K562 (cell line): ENCODE results near the gene APOO. TPM values are rescaled to one million over a fixed set of nuclear protein-coding genes. Genes with fewer than 3 reads are reported as not detected.

Experiments
- ELF4 ChIP-seq: fragments of 450-650 bp; formaldehyde crosslinking; IDR thresholded peaks from 2 replicates; pipeline ENCODE4 v1.4.0; 2022; ENCODE audit warnings: missing genetic modification characterization
- HNRNPUL1 ChIP-seq: fragments of 200-400 bp; formaldehyde crosslinking; IDR thresholded peaks from 2 replicates; pipeline ENCODE4 v1.6.1; 2017; ENCODE audit warnings: low read length
- L3MBTL2 ChIP-seq: fragments of 450-650 bp; IDR thresholded peaks from 2 replicates; pipeline ENCODE4 v1.6.1; 2016; ENCODE audit warnings: mild to moderate bottlenecking, moderate library complexity
- SMAD4 ChIP-seq: fragments of 250-450 bp; sonication (Bioruptor Pico); conservative IDR thresholded peaks from 2 replicates; pipeline ENCODE4 v1.8.0; 2021; ENCODE audit warnings: inconsistent platforms, mild to moderate bottlenecking, moderate library complexity
- ZNF584 ChIP-seq: fragments of 200-800 bp; sonication (Bioruptor generic); IDR thresholded peaks from 2 replicates; pipeline ENCODE4 v1.6.1; 2016; ENCODE audit warnings: low read depth, mild to moderate bottlenecking, missing genetic modification characterization, missing compliant biosample characterization
- polyA plus RNA-seq, 8 experiments: library from polyadenylated mRNA; depleted of rRNA in 4 of 8; stranded (reverse) in 5 of 8; unstranded in 3 of 8; fragments of >200 nt; fragmentation: Nextera tagmentation in 2 of 8; fragmentation: Illumina TruSeq in 1 of 8; extraction: Ambion mirVana in 2 of 8; extraction: Trizol in 1 of 8; gene quantifications; 2 replicates each; pipeline versions ENCODE4 v1.2.1 to v1.2.3, GENCODE V29; 2011 to 2014; ENCODE audit warnings: inconsistent platforms in 1 of 8, missing spikeins in 1 of 8
- total RNA-seq, 7 experiments: library from RNA; depleted of rRNA in 6 of 7; stranded (reverse); fragments of >200 nt in 6 of 7; fragmentation: Illumina TruSeq in 2 of 7; extraction: Trizol in 2 of 7; gene quantifications; 2 replicates each; pipeline versions ENCODE4 v1.2.1 to v1.2.3, GENCODE V29; 2011 to 2021; ENCODE audit warnings: low replicate concordance in 1 of 7
- TF ChIP-seq, protein P1 (sequence below): fragments of 450-650 bp; formaldehyde crosslinking; IDR thresholded peaks from 2 replicates; pipeline ENCODE4 v1.4.0; 2020; ENCODE audit warnings: mild to moderate bottlenecking
- TF ChIP-seq, protein P2 (sequence below): IDR thresholded peaks from 2 replicates; pipeline ENCODE4 v1.6.1; 2016; ENCODE audit warnings: missing genetic modification characterization, missing compliant biosample characterization
- TF ChIP-seq, protein P3 (sequence below): fragments of 200-800 bp; sonication (Bioruptor generic); IDR thresholded peaks from 2 replicates; pipeline ENCODE4 v1.6.1; 2016; ENCODE audit warnings: missing genetic modification characterization, missing compliant biosample characterization
- TF ChIP-seq, protein P4 (sequence below): fragments of 250-450 bp; sonication (Bioruptor Pico); IDR thresholded peaks from 2 replicates; pipeline ENCODE4 v1.8.0; 2022; ENCODE audit warnings: inconsistent platforms, mild to moderate bottlenecking, moderate library complexity, borderline replicate concordance
- TF ChIP-seq, protein P5 (sequence below): fragments of 450-650 bp; IDR thresholded peaks from 2 replicates; pipeline ENCODE4 v1.6.1; 2016; ENCODE audit warnings: low read depth

Gene APOO
- total and polyA plus RNA-seq, 9 of the 15 experiments (the other 6 are each of a cell fraction or from before 2014, with no cell fraction given): 37.3 to 76.4 (median 60.8) TPM

DNA sequence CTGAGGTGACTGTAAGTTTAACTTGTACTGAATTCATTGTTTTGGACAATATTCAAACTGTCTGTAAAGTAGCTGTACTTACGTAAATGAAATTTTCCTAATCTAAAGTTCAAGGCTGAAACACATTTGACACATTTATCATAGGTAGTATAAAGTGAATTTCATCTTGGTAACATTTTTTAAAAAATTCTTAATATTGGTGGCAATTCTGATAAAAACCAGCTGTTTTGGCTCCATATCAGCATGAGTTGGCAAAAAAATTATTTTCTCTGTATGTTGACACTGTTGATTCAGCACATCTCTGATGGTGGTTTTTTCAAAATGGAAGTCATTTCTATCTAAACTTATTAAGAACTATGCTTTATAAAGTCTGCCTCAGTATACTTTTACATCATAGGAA, 31.0 kb upstream of the APOO start (continued):
- TF ChIP-seq, protein P1, sequence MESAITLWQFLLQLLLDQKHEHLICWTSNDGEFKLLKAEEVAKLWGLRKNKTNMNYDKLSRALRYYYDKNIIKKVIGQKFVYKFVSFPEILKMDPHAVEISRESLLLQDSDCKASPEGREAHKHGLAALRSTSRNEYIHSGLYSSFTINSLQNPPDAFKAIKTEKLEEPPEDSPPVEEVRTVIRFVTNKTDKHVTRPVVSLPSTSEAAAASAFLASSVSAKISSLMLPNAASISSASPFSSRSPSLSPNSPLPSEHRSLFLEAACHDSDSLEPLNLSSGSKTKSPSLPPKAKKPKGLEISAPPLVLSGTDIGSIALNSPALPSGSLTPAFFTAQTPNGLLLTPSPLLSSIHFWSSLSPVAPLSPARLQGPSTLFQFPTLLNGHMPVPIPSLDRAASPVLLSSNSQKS (CRISPR knock-in tag): no peak
- TF ChIP-seq, protein P2, sequence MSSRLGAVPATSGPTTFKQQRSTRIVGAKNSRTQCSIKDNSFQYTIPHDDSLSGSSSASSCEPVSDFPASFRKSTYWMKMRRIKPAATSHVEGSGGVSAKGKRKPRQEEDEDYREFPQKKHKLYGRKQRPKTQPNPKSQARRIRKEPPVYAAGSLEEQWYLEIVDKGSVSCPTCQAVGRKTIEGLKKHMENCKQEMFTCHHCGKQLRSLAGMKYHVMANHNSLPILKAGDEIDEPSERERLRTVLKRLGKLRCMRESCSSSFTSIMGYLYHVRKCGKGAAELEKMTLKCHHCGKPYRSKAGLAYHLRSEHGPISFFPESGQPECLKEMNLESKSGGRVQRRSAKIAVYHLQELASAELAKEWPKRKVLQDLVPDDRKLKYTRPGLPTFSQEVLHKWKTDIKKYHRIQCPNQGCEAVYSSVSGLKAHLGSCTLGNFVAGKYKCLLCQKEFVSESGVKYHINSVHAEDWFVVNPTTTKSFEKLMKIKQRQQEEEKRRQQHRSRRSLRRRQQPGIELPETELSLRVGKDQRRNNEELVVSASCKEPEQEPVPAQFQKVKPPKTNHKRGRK (tag): no peak
- no peak for TF ChIP-seq SMAD4 (CRISPR knock-in tag)
- TF ChIP-seq, protein P3, sequence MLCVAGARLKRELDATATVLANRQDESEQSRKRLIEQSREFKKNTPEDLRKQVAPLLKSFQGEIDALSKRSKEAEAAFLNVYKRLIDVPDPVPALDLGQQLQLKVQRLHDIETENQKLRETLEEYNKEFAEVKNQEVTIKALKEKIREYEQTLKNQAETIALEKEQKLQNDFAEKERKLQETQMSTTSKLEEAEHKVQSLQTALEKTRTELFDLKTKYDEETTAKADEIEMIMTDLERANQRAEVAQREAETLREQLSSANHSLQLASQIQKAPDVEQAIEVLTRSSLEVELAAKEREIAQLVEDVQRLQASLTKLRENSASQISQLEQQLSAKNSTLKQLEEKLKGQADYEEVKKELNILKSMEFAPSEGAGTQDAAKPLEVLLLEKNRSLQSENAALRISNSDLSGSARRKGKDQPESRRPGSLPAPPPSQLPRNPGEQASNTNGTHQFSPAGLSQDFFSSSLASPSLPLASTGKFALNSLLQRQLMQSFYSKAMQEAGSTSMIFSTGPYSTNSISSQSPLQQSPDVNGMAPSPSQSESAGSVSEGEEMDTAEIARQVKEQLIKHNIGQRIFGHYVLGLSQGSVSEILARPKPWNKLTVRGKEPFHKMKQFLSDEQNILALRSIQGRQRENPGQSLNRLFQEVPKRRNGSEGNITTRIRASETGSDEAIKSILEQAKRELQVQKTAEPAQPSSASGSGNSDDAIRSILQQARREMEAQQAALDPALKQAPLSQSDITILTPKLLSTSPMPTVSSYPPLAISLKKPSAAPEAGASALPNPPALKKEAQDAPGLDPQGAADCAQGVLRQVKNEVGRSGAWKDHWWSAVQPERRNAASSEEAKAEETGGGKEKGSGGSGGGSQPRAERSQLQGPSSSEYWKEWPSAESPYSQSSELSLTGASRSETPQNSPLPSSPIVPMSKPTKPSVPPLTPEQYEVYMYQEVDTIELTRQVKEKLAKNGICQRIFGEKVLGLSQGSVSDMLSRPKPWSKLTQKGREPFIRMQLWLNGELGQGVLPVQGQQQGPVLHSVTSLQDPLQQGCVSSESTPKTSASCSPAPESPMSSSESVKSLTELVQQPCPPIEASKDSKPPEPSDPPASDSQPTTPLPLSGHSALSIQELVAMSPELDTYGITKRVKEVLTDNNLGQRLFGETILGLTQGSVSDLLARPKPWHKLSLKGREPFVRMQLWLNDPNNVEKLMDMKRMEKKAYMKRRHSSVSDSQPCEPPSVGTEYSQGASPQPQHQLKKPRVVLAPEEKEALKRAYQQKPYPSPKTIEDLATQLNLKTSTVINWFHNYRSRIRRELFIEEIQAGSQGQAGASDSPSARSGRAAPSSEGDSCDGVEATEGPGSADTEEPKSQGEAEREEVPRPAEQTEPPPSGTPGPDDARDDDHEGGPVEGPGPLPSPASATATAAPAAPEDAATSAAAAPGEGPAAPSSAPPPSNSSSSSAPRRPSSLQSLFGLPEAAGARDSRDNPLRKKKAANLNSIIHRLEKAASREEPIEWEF (CRISPR knock-in tag): peak; percentile 43; the same call in 1 of the 2 replicates
- no peak for TF ChIP-seq L3MBTL2
- no peak for TF ChIP-seq ZNF584 (CRISPR knock-in tag)
- TF ChIP-seq, protein P4, sequence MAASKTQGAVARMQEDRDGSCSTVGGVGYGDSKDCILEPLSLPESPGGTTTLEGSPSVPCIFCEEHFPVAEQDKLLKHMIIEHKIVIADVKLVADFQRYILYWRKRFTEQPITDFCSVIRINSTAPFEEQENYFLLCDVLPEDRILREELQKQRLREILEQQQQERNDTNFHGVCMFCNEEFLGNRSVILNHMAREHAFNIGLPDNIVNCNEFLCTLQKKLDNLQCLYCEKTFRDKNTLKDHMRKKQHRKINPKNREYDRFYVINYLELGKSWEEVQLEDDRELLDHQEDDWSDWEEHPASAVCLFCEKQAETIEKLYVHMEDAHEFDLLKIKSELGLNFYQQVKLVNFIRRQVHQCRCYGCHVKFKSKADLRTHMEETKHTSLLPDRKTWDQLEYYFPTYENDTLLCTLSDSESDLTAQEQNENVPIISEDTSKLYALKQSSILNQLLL (CRISPR knock-in tag): no peak
- TF ChIP-seq ELF4 (CRISPR knock-in tag): no peak
- no peak for TF ChIP-seq HNRNPUL1
- TF ChIP-seq, protein P5, sequence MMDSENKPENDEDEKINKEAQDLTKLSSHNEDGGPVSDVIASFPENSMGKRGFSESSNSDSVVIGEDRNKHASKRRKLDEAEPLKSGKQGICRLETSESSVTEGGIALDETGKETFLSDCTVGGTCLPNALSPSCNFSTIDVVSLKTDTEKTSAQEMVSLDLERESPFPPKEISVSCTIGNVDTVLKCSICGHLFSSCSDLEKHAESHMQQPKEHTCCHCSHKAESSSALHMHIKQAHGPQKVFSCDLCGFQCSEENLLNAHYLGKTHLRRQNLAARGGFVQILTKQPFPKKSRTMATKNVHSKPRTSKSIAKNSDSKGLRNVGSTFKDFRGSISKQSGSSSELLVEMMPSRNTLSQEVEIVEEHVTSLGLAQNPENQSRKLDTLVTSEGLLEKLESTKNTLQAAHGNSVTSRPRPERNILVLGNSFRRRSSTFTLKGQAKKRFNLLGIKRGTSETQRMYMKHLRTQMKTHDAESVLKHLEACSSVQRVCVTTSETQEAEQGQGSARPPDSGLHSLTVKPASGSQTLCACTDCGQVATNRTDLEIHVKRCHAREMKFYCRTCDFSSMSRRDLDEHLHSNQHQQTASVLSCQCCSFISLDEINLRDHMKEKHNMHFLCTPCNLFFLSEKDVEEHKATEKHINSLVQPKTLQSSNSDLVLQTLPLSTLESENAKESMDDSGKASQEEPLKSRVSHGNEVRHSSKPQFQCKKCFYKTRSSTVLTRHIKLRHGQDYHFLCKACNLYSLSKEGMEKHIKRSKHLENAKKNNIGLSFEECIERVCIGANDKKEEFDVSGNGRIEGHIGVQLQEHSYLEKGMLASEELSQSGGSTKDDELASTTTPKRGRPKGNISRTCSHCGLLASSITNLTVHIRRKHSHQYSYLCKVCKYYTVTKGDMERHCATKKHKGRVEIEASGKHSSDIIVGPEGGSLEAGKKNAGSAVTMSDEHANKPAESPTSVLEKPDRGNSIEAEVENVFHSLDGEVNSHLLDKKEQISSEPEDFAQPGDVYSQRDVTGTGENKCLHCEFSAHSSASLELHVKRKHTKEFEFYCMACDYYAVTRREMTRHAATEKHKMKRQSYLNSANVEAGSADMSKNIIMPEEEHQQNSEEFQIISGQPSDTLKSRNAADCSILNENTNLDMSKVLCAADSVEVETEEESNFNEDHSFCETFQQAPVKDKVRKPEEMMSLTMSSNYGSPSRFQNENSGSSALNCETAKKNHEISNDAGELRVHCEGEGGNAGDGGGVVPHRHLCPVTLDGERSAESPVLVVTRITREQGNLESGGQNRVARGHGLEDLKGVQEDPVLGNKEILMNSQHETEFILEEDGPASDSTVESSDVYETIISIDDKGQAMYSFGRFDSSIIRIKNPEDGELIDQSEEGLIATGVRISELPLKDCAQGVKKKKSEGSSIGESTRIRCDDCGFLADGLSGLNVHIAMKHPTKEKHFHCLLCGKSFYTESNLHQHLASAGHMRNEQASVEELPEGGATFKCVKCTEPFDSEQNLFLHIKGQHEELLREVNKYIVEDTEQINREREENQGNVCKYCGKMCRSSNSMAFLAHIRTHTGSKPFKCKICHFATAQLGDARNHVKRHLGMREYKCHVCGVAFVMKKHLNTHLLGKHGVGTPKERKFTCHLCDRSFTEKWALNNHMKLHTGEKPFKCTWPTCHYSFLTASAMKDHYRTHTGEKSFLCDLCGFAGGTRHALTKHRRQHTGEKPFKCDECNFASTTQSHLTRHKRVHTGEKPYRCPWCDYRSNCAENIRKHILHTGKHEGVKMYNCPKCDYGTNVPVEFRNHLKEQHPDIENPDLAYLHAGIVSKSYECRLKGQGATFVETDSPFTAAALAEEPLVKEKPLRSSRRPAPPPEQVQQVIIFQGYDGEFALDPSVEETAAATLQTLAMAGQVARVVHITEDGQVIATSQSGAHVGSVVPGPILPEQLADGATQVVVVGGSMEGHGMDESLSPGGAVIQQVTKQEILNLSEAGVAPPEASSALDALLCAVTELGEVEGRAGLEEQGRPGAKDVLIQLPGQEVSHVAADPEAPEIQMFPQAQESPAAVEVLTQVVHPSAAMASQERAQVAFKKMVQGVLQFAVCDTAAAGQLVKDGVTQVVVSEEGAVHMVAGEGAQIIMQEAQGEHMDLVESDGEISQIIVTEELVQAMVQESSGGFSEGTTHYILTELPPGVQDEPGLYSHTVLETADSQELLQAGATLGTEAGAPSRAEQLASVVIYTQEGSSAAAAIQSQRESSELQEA: no peak
